Smooth muscle cell (in vitro differentiated cells): Measurements from ENCODE around the gene BTN2A1. TPM values are rescaled to one million over a fixed set of nuclear protein-coding genes. Genes with fewer than 3 reads are reported as not detected.

ENCODE experiments used
- DNase-seq: peaks from one replicate; lab custom pipeline; 2025; ENCODE audit not compliant: unreplicated experiment; lab: John Stamatoyannopoulos, UW
- H2AFZ ChIP-seq: fragments of 200-600 bp; sonication (generic); 2 replicates; pipeline ENCODE4 v1.6.0; 2016; ENCODE audit warnings: antibody characterized with exemption, low read depth, mild to moderate bottlenecking
- H3F3A ChIP-seq: fragments of 200-600 bp; sonication (generic); 2 replicates; pipeline ENCODE4 v1.6.0; 2017; ENCODE audit warnings: antibody characterized with exemption, low read depth
- H3K27ac ChIP-seq: fragments of 200-600 bp; sonication (generic); 2 replicates; pipeline ENCODE4 v1.5.1; 2016; ENCODE audit warnings: low read depth, mild to moderate bottlenecking
- H3K27me3 ChIP-seq: fragments of 200-600 bp; sonication (generic); 2 replicates; pipeline ENCODE4 v1.6.1; 2016; ENCODE audit warnings: low read depth, mild to moderate bottlenecking
- H3K36me3 ChIP-seq: fragments of 200-600 bp; sonication (generic); 2 replicates; pipeline ENCODE4 v1.5.1; 2016; ENCODE audit warnings: low read depth
- H3K4me1 ChIP-seq: fragments of 200-600 bp; sonication (generic); 2 replicates; pipeline ENCODE4 v1.5.1; 2016; ENCODE audit warnings: low read depth
- H3K4me2 ChIP-seq: fragments of 200-600 bp; sonication (generic); 2 replicates; pipeline ENCODE4 v1.6.0; 2016; ENCODE audit warnings: mild to moderate bottlenecking
- H3K4me3 ChIP-seq: fragments of 200-600 bp; sonication (generic); 2 replicates; pipeline ENCODE4 v1.5.1; 2016; ENCODE audit warnings: mild to moderate bottlenecking
- H3K79me2 ChIP-seq: fragments of 200-600 bp; sonication (generic); 2 replicates; pipeline ENCODE4 v1.6.0; 2016; ENCODE audit warnings: low read depth, mild to moderate bottlenecking
- H3K9ac ChIP-seq: fragments of 200-600 bp; sonication (generic); 2 replicates; pipeline ENCODE4 v1.6.0; 2016; ENCODE audit warnings: low read depth
- H3K9me3 ChIP-seq: fragments of 200-600 bp; sonication (generic); replicated peaks from 2 replicates; pipeline ENCODE4 v1.5.1; 2016; ENCODE audit warnings: low read depth
- H4K20me1 ChIP-seq: fragments of 200-600 bp; sonication (generic); 2 replicates; pipeline ENCODE4 v1.6.0; 2016; ENCODE audit warnings: low read depth
- CTCF ChIP-seq: fragments of 200-600 bp; sonication (generic); IDR thresholded peaks from 2 replicates; pipeline ENCODE4 v1.5.1; 2017; ENCODE audit warnings: borderline replicate concordance, mild to moderate bottlenecking, antibody characterized with exemption; ENCODE audit not compliant: insufficient read depth, poor library complexity, severe bottlenecking
- WGBS: methylation state at CpG from one replicate; pipeline ENCODE4 v1.1.7; 2016; ENCODE audit warnings: low lambda C conversion rate; 5-methylcytosine and 5-hydroxymethylcytosine counted together
- polyA plus RNA-seq: library from polyadenylated mRNA; unstranded; fragments of >200 nt; fragmentation: Nextera tagmentation; extraction: Ambion mirVana; gene quantifications from 2 replicates; pipeline ENCODE4 v1.2.1, GENCODE V29; 2016
- total RNA-seq: library from RNA; depleted of rRNA; stranded (reverse); fragments of >200 nt; gene quantifications from 2 replicates; pipeline ENCODE4 v1.2.3, GENCODE V29; 2014

Gene BTN2A1
- total and polyA plus RNA-seq, 2 experiments from 2014 or later: 36.3 to 40.5 TPM

- no peaks in the 10 kb centered on the region for H3K79me2 ChIP-seq
- H3K4me3 ChIP-seq: no peak overlapping the region
- TF ChIP-seq CTCF: no peak
- no peak for DNase-seq
- WGBS: 89% methylated on average over 1 of the region's 1 CpG
- H3K4me2 ChIP-seq: no peak overlapping the region
- no peaks in the 10 kb centered on the region for H3K4me1 ChIP-seq
- H3K9me3 ChIP-seq: no peaks in the 10 kb centered on the region
- no peaks in the 10 kb centered on the region for H3F3A ChIP-seq
- H2AFZ ChIP-seq: no peak overlapping the region
- no peaks in the 10 kb centered on the region for H3K36me3 ChIP-seq
- no peaks in the 10 kb centered on the region for H3K27me3 ChIP-seq
- H3K9ac ChIP-seq: no peak overlapping the region
- H4K20me1 ChIP-seq: no peaks in the 10 kb centered on the region
- H3K27ac ChIP-seq: no peak overlapping the region
Observed at GRCh38 chr6:26452631-26453235, 5.0 kb upstream of the BTN2A1 start.

- H3K9ac ChIP-seq: no peak overlapping the region
- H3K4me2 ChIP-seq: no peak overlapping the region
- H3F3A ChIP-seq: no peaks in the 10 kb centered on the region
- H3K27me3 ChIP-seq: no peaks in the 10 kb centered on the region
- WGBS: 100% methylated on average over 1 of the region's 1 CpG
- no peaks in the 10 kb centered on the region for H3K36me3 ChIP-seq
- no peaks in the 10 kb centered on the region for H4K20me1 ChIP-seq
- H3K79me2 ChIP-seq: peaks cover 18% of the 10 kb centered on the region
- TF ChIP-seq CTCF: no peak
- H3K9me3 ChIP-seq: no peaks in the 10 kb centered on the region
- no peak overlapping the region for H3K27ac ChIP-seq
- DNase-seq: no peak
- H3K4me1 ChIP-seq: peaks cover 9% of the 10 kb centered on the region
- no peak overlapping the region for H3K4me3 ChIP-seq
- H2AFZ ChIP-seq: no peak overlapping the region
Observed at GRCh38 chr6:26454631-26455030, 3.1 kb upstream of the BTN2A1 start.

- no peak overlapping the region for H3K4me3 ChIP-seq
- peaks cover 27% of the 10 kb centered on the region for H3K79me2 ChIP-seq
- no peaks in the 10 kb centered on the region for H4K20me1 ChIP-seq
- 95% methylated on average over 3 of the region's 3 CpGs for WGBS
- TF ChIP-seq CTCF: no peak
- H3K4me2 ChIP-seq: no peak overlapping the region
- H3K4me1 ChIP-seq: peaks cover 9% of the 10 kb centered on the region
- no peak overlapping the region for H3K9ac ChIP-seq
- H3K36me3 ChIP-seq: no peaks in the 10 kb centered on the region
- DNase-seq: no peak
- no peak overlapping the region for H2AFZ ChIP-seq
- H3K9me3 ChIP-seq: no peaks in the 10 kb centered on the region
- no peak overlapping the region for H3K27ac ChIP-seq
- H3F3A ChIP-seq: no peaks in the 10 kb centered on the region
- H3K27me3 ChIP-seq: no peaks in the 10 kb centered on the region
Observed at GRCh38 chr6:26455357-26455970, 2.3 kb upstream of the BTN2A1 start.
